Measurements from ENCODE around the gene ITPRIPL2.

ITPRIPL2 gene

GRCh38 chr16:19145010-19145409 is 31.2 kb downstream of the ITPRIPL2 start:
- DNase-seq: no peak

DNA sequence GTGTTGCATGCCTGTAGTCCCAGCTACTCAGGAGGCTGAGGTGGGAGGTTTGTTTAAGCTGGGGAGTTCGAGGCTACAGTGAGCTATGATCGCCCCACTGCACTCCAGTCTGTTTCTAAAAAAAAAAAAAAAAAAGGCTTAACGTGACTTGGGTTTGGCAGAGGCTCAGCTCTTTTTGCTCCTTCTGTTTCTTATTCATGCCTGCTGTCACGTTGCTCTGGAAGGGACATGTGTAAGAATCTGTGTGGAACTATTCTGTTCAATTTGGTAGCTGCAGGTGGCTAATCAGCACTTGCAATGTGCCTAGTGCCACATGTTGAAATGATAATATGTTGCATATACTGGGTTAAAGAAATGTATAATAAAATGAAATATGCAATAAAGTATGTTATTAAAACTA is 33.4 kb downstream of the ITPRIPL2 start:
- DNase-seq: no peak

DNA sequence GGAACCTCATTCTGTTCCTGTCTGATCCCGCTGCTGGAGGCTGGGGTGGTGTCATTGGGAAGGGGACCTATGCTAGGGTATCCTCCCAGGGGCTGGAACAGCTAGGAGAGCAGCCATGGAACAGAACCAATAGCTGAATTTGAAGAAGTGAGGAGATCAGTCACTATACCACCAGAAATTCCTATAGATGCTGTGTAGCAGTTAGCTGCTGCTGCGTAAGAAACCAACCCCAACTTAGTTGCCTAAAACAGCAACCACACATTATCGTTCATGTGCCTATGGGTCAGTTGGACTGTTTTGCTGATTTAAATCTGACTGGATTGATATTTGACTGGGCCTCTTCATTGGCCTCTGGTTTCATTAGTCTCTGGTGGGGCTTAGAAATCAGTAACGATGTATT is 33.9 kb downstream of the ITPRIPL2 start:
- DNase-seq: no peak

DNA sequence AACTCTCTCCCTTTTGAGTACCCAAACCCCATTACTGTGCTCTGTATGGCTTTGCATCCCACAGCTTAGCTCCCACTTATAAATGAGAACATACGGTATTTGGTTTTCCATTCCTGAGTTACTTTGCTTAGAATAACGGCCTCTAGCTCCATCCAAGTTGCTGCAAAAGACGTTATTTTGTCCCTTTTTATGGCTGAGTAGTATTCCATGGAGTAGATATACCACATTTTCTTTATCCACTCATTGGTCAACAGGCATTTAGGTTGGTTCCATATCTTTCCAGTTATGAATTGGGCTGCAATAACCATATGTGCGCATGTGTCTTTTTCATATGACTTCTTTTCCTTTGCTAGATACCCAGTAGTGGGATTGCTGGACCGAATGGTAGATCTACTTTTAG is 34.4 kb downstream of the ITPRIPL2 start:
- no peak for DNase-seq

DNA sequence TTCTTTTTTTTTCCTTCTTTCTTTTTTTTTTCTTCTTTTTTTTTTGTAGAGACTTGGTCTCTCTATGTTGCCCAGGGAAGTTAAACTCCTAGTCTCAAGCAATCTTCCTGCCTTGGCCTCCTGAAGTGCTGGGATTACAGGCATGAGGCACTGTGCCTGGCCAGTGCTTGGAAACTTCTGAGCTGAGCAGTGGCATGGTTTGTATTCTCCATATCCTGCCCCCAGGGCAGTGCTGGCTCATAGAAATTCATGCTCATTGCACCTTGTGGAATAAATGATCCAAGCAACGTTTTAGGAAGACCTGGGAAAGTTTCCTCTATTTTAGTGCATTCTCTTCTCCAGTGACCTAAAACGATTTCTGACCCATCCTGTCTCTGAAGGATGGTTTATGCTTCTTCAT is 37.5 kb downstream of the ITPRIPL2 start:
- no peak for DNase-seq

- no peak for DNase-seq
These were observed 38.3 kb downstream of the ITPRIPL2 start for GRCh38 chr16:19152042-19152441.

DNA sequence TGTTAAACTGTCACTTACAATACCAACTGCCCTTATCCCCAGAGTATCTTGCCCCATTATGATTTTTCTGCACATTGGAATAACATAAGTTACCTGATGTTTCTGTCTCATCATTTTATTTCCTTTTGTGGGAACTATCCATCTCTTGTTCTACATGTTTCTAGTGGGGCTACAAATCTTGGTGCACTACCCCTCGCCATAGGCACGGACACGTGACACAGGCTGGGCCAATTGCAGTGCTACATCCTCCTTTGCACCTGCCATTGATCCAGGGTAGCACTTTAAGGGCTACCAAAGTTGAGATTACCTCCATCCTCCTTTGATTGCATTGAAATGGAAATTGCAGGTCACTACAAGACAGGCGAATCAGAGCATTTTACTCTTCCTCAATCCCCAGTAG is 40.1 kb downstream of the ITPRIPL2 start:
- DNase-seq: no peak

DNA sequence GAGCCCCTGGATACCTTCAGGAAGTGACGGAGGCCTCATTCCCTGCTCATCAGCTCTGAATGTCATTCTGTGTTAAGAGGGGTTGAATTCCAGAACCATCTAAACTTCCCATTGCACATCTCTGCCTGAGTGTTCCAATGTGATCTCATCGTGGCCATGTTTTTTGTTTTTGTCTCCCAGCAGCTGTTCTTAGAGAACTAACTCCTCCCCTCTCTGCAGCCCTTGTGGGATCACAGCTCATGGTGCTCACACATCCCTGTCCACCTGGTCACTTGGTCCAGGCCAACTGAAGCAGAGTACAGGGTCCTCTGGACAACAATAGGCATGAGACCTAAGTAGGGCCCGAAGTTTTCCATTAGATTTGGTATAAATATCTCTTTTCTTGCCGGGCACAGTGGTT is 48.3 kb downstream of the ITPRIPL2 start:
- DNase-seq: no peak

DNA sequence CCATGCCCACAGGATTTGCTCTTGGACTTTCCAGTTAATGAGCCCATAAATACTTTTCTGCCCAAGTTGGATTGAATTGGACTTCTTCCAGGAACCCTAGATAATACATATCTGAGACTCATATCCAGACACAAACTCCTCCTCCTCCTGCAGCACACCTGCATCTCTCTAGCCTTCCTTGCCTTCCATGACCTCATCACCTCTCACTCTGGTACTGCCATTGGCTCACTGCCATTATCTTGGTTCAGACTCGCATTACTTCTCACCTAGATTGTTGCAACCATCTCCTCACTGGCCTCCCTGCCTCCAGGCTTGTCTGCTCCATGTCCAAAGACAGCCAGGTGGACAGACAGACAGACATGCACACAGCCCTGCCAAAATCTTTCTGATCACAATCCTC is 49.5 kb downstream of the ITPRIPL2 start:
- no peak for DNase-seq

- DNase-seq: no peak
These were observed 50.5 kb downstream of the ITPRIPL2 start for GRCh38 chr16:19164285-19164684.

DNA sequence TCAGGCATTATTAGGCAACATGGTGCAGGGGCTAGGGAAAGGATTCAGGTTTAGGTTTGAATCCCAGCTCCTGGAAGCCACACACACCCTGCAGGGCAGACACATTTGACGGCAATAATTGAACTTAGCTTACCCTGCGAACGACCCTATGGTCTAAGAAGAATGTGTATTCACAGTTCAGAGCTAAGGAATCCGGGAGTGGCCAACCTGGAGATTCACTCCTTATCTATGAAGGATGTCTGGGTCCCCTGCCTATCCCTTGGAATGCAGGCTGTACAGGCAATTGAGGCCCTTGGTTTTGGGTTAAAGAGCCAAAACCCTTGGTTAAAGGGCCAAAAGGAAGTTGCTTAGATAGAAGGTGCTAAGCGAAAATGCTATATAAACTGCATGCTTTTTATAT is 51.3 kb downstream of the ITPRIPL2 start:
- no peak for DNase-seq

- no peak for DNase-seq
These were observed 52.7 kb downstream of the ITPRIPL2 start for GRCh38 chr16:19166500-19166899.

DNA sequence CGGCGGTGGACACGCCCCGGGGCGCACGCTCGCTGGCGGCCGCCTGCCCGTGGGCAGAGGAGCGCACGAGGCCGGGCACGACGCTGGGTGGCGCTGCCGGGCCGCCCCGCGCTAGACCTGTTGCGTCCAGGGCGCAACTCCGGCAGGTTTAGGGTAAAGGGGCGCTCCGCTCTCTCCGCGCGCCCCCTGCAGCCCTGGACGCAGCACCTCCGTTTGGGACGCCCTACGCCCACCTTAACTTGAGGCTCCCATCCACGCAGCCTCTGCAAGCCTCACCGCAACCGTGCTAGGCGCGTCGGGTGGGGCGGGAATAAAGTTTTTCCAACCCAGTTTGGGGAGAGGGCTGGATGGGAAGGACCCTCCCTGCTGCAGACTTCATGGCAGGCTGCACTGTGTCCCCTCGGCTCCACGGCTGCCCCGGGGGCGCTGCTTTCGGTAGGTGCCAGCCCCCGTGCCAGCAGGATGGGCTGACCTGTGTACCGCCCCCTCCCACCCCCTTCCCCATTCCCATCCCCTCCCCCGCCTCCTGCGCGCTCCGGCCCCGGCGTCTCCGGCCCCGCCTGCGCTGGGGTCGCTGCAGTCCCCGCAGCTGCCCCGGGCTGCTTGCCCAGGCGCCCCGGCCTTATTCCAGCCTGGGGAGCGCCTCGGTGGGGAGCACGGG is 54.1 kb downstream of the ITPRIPL2 start, which contains the start of gene SYT17:
SYT17 (plus strand) TSS at position 531 of the 661 bp plus-strand sequence. CDS start 407 bp downstream, outside the sequence.
- peak; percentile 48 for DNase-seq

- DNase-seq: no peak
These were observed 54.8 kb downstream of the ITPRIPL2 start for GRCh38 chr16:19168371-19169081.

DNA sequence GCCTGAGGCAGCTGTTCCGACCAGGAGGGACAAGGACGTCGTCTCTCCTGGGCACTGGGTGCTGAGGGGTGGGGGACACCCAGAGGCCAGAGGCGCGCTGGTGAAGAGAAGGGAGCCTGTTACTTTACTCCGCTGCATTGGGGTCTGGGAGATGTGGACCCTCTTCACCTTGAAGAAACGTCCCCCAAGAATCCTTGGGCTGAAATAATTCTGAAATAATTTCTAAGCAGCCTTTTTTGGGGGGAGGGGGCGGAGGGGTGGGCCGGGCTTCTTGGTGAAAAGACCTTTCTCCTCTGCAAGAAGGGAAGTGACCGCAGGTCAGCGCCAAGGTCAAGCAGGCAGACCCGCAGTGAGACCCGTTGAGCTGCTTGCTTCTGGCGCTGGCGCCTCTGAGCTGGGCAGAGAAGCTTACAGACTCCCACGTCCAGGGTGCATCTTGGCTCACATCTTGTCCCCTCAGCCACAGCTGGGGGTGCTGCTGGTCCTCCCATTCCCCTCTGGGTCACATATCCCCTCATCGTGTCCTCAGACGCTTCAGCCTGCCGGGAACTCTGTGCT is 55.4 kb downstream of the ITPRIPL2 start:
- no peak for DNase-seq

DNA sequence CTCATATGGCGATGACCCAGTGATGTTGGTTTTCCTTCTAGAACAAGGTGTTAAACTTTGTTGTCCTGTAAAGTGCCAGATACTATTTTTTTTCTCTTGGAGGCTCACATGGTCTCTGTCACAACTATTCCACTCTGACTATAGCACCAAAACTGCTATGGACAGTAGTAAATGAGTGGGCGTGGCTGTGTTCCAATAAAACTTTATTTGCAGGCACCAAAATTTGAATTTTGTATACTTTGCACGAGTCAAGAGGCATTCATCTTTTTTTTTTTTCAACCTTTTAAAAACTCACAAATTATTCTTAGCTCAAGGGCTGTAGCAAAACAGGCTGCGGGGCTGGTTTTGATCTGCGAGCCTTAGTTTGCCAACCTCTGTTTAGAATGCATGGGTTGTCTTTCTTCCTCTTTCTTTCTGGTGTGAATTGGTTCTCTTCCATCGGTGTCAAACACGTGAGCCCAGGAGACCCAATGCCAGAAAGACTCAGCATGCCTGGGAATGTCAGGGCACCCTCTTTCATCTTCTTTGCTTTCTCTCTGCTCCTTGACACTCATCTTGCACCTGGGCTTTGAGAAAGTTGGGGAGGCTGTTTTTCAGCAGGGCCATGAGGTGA is 56.4 kb downstream of the ITPRIPL2 start:
- DNase-seq: no peak
